Renal pelvis (tissue), 4 donors: ENCODE data around the gene CTSA. TPM values are rescaled to one million over a fixed set of nuclear protein-coding genes. Genes with fewer than 3 reads are reported as not detected.
A peak's percentile ranks its signal among the peaks of the same experiment; 100 is the strongest.
"Not testable (repeated sequence)": the region's sequence is repeated elsewhere in the genome, so short reads cannot be mapped to it uniquely, and the experiment has no call there.

Experiments used
- DNase-seq: peaks from one replicate; pipeline ENCODE4 v3.0.0-alpha.2; 2013
- polyA plus RNA-seq, 3 donors: library from polyadenylated mRNA; unstranded; fragments of 120-200 nt; gene quantifications; one replicate each; pipeline ENCODE4 v1.2.1, GENCODE V29; 2013; ENCODE audit not compliant: insufficient read length in 3 of 3

Gene CTSA
- polyA plus RNA-seq, 3 donors = 126 to 146 (median 146) TPM

- DNase-seq = peak; percentile 87
Measured at GRCh38 chr20:45890077-45890984, 804 bp upstream of the CTSA start.

GRCh38 chr20:45892049-45892825, 1.1 kb downstream of the CTSA start:
- no peak for DNase-seq

- DNase-seq = no peak
Measured at GRCh38 chr20:45892828-45893500, 1.8 kb downstream of the CTSA start.

GRCh38 chr20:45893831-45894230, 2.7 kb downstream of the CTSA start:
- no peak for DNase-seq

GRCh38 chr20:45894797-45895196, 3.7 kb downstream of the CTSA start:
- no peak for DNase-seq

GRCh38 chr20:45896641-45897161, 5.6 kb downstream of the CTSA start:
- no peak for DNase-seq

GRCh38 chr20:45897289-45897688, 6.2 kb downstream of the CTSA start:
- no peak for DNase-seq

GRCh38 chr20:45897692-45898091, 6.6 kb downstream of the CTSA start:
- DNase-seq = no peak

GRCh38 chr20:45898285-45898684, 7.2 kb downstream of the CTSA start:
- DNase-seq = no peak

GRCh38 chr20:45899046-45899835, 8.1 kb downstream of the CTSA start:
- DNase-seq = no peak

- not testable (repeated sequence) for DNase-seq
Measured at GRCh38 chr20:45901332-45901731, 10.2 kb downstream of the CTSA start.

- no peak for DNase-seq
Measured at GRCh38 chr20:45902199-45902701, 11.1 kb downstream of the CTSA start.

- DNase-seq = no peak
Measured at GRCh38 chr20:45904583-45905504, 13.7 kb downstream of the CTSA start.

GRCh38 chr20:45905505-45906079, 14.5 kb downstream of the CTSA start:
- DNase-seq = no peak

- no peak for DNase-seq
Measured at GRCh38 chr20:45907219-45907948, 16.2 kb downstream of the CTSA start.

- no peak for DNase-seq
Measured at GRCh38 chr20:45908084-45908483, 16.9 kb downstream of the CTSA start.

GRCh38 chr20:45909336-45909808, 18.2 kb downstream of the CTSA start:
- DNase-seq = no peak

- no peak for DNase-seq
Measured at GRCh38 chr20:45909817-45910669, 18.9 kb downstream of the CTSA start.
